Right renal pelvis (tissue), 4 donors: ENCODE data around the gene LAMA5. TPM values are rescaled to one million over a fixed set of nuclear protein-coding genes. Genes with fewer than 3 reads are reported as not detected.

ENCODE experiments used
- DNase-seq, 4 donors: peaks; one replicate each; pipeline ENCODE4 v3.0.0-alpha.2; 2013; ENCODE audit warnings: low read depth in 4 of 4, low spot score in 3 of 4, missing footprints in 1 of 4
- polyA plus RNA-seq, 4 donors: library from polyadenylated mRNA; unstranded; fragments of 120-200 nt; gene quantifications; one replicate each; pipeline ENCODE4 v1.2.1, GENCODE V29; 2013; ENCODE audit not compliant: insufficient read length in 4 of 4

Gene LAMA5, protein sequence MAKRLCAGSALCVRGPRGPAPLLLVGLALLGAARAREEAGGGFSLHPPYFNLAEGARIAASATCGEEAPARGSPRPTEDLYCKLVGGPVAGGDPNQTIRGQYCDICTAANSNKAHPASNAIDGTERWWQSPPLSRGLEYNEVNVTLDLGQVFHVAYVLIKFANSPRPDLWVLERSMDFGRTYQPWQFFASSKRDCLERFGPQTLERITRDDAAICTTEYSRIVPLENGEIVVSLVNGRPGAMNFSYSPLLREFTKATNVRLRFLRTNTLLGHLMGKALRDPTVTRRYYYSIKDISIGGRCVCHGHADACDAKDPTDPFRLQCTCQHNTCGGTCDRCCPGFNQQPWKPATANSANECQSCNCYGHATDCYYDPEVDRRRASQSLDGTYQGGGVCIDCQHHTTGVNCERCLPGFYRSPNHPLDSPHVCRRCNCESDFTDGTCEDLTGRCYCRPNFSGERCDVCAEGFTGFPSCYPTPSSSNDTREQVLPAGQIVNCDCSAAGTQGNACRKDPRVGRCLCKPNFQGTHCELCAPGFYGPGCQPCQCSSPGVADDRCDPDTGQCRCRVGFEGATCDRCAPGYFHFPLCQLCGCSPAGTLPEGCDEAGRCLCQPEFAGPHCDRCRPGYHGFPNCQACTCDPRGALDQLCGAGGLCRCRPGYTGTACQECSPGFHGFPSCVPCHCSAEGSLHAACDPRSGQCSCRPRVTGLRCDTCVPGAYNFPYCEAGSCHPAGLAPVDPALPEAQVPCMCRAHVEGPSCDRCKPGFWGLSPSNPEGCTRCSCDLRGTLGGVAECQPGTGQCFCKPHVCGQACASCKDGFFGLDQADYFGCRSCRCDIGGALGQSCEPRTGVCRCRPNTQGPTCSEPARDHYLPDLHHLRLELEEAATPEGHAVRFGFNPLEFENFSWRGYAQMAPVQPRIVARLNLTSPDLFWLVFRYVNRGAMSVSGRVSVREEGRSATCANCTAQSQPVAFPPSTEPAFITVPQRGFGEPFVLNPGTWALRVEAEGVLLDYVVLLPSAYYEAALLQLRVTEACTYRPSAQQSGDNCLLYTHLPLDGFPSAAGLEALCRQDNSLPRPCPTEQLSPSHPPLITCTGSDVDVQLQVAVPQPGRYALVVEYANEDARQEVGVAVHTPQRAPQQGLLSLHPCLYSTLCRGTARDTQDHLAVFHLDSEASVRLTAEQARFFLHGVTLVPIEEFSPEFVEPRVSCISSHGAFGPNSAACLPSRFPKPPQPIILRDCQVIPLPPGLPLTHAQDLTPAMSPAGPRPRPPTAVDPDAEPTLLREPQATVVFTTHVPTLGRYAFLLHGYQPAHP (N-terminal part only)
- polyA plus RNA-seq = 100 to 1,000 TPM; 104 to 196 (median 133) TPM

DNA sequence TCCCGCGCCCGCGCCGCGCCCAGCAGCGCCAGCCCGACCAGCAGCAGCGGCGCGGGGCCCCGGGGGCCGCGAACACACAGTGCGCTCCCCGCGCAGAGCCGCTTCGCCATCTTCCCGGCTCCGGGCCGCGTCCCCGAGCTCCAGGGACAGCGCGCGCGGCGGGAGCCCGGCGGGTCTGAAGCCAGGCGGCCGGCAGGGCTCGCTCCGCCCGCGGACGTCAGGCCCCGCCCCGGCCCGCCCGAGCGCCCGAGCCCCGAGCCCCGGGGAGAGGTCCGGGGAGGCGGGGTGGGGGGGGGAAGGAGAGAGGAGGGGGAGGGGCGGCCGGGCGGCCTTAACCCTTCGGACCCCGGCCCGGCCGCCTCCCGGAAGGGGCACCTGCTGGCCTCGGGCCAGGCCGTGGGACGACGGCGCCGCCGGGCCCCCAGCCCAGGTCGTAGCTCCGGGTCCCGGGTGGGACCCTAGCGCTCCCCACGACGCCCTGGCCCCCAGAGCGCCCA, at the start of gene LAMA5:
Gene LAMA5, minus strand, starts transcription at position 177 of the 497 bp plus-strand sequence. Its CDS starts 67 bp downstream, at position 110.
- DNase-seq = no peak

DNA sequence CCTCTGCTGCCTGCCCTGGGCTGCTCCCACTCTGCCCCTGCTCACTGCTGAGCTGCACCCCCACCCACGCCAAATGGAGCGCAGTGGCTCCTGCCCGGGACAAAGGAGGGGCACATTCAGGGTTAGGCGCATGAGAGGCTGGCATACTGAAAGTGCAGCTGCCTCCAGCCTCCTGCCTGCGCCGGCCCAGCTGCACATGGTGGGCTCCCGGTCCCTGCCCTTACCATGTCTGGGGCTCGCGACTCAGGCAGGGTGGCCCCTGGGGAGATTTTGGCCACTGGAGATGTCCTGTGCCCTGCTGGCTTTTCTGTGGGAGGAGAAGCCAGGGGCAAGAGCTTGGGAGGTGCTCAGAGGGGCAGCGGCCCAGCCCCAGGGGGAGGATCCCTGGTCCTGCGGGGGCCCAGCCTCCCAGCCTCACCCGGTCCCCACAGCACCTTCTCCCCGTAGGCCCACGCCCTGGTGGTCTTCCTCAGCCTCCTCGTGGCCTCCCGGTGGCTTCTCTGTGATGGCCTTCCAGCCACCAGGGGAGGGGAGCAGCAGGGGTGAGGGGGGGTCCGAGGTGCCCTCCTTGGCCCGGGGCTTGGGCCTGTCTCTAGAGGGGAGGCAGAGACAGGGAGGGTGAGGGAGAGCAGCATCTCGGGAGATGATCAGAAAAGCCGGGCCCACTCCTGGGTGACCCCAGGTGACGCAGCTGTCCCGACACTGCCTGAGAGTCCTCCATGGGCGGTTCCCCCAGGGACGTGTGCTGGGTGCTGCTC, 48.4 kb upstream of the LAMA5 start:
- no peak for DNase-seq

GRCh38 chr20:62413896-62414481, 46.9 kb upstream of the LAMA5 start:
- no peak for DNase-seq

GRCh38 chr20:62413025-62413570, 46.0 kb upstream of the LAMA5 start:
- no peak for DNase-seq

DNA sequence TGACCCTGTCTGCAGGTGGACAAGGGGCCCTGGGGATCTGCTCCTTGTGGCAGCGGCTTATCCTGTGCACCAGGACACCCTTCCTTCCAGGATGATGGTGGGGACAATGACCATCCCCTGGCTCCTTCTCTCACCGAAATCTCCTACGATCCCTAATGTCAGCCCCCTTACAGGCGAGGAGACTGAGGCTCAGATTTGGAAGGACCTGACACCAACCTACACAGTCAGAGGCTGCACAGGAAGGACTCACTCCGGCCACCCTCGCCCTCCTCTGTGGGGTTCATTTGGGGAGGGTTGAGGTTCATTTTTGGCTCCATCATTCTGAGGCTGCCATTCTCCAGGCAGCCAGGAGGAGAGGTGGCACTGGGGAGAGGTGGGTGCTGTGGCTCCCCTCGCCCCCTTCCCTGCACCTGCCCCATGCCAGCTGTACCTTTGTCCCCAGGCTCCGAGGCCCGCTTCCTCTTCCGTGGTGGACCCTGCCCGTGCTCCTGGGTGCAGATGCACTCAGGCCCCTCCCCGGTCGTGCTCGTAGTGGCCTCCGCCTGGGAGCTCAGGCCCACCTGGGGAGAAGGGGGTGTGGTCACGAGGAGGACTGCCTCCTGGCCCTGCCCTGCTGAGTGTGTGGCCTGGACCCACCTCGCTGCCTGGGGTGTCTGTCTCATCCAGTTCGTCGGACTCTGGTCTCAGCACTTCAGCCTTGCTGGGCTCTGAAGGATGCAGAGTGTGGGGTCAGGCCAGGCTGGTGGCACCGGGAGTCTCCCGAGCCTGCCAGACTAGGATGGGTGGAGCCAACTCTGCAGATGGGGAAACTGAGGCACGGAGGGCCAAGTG, 45.3 kb upstream of the LAMA5 start:
- DNase-seq = no peak

DNA sequence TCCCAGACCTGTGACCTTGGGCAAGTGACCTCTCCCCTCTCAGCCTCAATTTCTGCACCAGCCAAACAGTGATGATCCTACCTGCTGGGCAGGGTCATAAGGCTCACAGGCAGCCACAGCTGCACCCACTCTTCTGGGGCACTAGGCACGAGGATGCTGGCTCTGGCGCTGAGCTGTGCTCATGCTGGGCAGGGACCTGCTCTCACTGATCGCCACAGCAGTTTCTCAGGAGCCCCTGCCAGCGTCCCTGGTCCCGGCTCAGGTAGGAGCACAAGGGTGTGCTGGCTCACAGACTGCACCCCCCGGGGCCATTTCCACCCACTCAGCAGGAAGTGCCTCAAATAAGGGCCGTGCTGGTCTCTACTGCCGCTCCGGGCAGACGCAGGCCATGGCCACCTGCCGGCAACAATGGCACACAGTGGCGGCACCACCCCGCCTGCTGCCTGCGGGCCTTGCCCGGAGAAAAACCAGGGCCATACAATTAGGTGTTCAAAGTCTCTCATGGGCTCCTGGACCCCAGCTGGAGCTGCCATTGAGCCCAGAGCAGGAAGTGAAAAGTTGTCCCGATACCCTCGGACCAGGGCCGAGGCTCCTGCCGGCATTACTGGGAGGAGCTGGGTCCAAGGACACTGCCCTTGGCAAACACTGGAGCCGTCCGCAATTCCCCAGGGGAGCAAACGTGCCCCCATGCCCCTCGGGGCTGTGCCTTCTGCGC, 44.5 kb upstream of the LAMA5 start:
- no peak for DNase-seq

GRCh38 chr20:62410746-62411478, 43.8 kb upstream of the LAMA5 start:
- no peak for DNase-seq

DNA sequence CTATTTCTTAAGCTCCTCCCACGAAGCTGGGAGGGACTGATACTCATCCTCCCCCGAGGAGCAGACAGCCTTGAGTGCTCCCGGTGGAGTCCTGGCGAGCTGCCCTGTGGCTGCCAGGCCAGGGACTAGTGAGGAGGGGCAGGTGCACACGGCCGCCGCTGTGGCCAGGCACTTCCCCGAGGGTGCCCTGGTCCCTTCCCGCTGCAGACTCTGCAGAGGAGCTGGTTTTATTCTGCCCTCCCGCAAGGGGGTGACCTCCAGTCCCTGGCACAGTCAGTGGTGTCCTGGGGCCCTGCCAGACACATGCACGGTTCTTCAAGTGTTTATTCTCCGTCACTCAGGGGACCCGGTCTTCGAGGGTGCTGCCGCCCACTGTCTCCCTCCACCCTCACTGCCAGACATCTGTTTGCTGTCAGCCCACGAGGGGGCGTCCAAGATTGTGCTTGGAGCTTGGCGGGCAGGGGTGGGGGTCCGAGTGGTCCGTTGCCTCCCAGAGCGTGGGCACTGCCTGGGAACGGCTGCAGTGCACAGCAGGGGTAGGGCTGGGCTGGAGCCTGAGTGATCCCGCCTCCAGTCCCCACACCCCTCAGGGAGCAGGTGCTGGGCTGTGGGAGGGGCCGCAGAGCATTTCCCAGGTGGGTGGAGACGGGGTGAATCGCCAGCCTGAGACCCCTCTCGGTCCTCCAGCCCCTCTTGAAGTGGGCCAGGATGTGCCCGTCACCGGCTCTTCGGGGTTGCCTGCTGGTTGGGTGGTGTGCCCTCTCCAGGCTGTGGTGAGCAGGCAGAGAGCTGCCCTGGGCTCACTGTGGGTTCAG, 43.0 kb upstream of the LAMA5 start:
- peak in 1 of 4 donors; percentile 54 for DNase-seq

GRCh38 chr20:62409086-62409853, 42.2 kb upstream of the LAMA5 start:
- DNase-seq = no peak

GRCh38 chr20:62408640-62409039, 41.5 kb upstream of the LAMA5 start:
- DNase-seq = no peak

DNA sequence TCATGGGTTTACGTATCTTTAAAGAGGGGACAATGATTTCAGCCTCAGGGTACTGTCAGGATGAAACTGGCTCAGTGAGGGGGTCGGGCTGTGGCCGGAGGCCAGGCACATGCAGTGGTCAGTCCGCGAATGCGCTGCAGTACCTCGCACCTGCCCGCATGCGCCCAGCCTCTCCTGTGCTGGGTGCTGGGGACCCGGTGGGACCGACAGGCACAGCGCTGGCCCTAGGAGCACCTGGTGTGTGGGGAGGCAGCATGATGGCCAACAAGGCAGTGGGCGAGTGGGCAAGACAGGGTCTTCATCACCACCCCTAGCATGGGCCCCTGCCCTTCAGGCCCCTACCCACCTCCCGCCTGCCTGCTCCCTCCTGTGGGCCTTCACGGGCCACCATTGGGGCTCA, 40.9 kb upstream of the LAMA5 start:
- no peak for DNase-seq

DNA sequence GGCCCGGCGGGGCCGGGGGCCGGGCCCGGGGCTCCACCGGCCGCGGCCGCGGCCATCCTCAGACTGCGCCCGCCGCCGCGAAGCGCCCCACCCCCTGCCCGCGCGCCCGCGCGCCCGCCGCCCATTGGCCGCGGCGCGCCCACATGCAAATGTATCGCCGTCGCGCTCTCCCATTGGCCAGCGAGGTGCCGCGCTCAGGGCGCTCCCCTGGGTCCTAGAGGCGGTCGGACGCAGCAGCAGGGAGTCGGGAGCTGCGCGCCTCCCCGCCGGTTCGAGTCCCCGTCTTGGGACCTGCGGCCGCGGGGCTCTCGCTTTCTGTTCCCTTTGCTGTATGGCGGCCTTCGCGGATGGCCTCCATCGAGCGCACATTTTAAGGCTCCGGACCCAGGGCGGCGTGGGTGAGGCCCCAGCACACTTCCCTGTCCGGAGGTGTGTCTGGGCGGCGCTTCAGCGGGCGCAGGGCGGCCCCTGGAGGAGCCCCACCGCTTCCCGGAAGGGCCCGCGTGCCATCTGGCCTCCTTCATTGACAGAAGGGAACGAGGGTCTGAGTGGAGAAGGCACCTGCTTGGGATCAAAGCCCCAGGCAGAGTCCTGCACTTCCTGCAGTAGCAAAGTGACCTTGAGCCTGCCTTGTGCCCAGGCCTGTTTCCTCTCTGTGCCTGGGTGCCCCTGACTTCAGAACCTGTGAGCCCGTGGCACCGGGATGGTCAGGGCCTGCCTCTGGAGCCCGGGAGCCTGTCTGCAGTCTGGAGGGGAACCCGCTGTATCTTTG, 40.3 kb upstream of the LAMA5 start, which contains the start of gene CABLES2:
Gene CABLES2, minus strand, starts transcription at position 65 of the 772 bp plus-strand sequence. Its CDS starts 9 bp downstream, at position 56.
- peak; percentile 81 to 87 (median 84) for DNase-seq

DNA sequence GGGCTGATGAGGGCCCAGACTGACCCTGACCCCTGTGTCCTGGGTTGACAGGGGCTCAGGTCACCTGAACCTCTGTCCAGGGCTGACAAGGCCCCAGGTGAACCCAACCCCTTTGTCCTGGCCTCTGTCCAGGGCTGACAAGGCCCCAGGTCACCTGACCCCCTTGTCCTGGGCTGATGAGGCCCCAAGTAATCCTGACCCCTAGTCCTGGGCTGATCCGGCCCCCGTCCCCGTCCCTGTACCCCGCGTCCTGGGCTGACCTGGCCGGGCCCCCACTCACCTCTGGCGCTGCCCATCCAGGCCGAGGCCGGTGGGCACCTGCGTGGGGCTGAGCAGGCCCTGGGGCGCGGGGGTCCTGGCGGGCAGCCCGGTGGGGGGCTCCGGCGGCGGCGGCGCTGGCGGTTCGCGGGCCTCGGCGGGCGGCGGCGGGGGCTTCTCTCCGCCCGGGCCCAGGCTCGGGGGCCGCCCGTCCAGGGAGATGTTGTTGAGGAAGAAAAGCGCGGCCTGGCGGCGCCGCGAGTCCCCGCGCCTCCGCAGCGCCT, 39.6 kb upstream of the LAMA5 start:
- no peak for DNase-seq

DNA sequence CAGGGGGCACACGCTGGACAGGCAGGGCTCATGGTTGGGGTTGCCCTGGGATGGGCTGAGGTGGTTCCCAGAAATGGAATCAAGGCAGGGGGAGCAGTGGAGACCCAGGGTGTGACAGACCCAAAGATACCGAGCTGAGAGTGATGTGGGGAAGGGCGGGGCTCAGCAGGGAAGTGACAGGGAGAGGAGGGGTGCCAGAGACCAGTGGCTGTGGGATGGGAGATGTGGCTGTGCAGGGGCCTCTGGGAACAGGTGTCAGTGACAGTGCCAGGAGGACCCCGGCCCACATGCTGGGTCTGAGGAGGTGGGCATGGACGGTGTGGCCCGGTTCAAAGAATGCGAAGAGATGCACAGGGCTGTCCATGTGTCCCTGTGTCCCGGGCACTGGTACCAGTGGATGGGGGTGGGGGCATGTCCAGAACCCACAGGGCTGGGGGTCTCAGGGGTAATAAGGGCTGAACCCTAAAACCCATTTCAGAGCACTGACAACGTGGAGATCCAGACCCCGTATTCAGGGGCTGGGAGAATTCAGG, 38.9 kb upstream of the LAMA5 start:
- no peak for DNase-seq
